ENCODE results near the gene OR10J1. TPM values are rescaled to one million over a fixed set of nuclear protein-coding genes. Genes with fewer than 3 reads are reported as not detected.

The OR10J1 gene
- total RNA-seq, 4 donors from 2014 or later = not detected

DNA sequence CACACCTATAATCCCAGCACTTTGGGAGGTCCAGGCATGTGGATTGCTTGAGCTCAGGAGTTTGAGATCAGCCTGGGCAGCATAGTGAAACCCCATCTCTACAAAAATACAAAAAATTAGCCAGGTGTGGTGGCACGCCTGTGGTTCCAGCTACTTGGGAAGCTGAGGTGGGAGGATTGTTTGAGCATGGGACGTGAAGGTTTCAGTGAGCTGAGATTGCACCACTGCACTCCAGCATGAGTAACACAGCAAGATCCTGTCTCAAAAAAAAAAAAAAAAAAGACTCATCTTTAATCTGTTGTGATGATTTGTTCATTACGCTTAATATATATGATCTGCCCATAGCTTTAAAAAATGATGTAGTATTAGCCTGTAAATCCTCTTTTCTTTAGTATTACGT lies 44.0 kb downstream of the OR10J1 start:
- H3K4me3 ChIP-seq = no peak overlapping the region
- H3K4me1 ChIP-seq = no peaks in the 10 kb centered on the region
- H3K36me3 ChIP-seq = no peaks in the 10 kb centered on the region
- H3K27me3 ChIP-seq = no peaks in the 10 kb centered on the region
- WGBS, 2 donors (ENCODE audit: low coverage in 1 of 2) = 79 to 85% methylated on average over 4 of the region's 4 CpGs
- no peak for TF ChIP-seq CTCF (IDR thresholded peaks at IDR 0.05)
- TF ChIP-seq EP300 (IDR thresholded peaks at IDR 0.05) = no peak
- peaks cover 0 to 7% (median 0%) of the 10 kb centered on the region in 3 donors for H3K9me3 ChIP-seq
- no peak overlapping the region for H3K27ac ChIP-seq
- ATAC-seq = no peak

Other genes starting within 250 kb of the OR10J1 start
- 100 to 1,000 TPM in 2 of 4 donors, 10 to 100 TPM in 2; 27.9 to 180 (median 94.4) TPM for gene ACKR1, start 234.8 kb upstream of the OR10J1 start, total RNA-seq
- gene FCER1A, start 137.4 kb upstream of the OR10J1 start, total RNA-seq = 1 to 10 TPM in 3 of 4 donors, not detected in 1; 1.2 to 1.6 (median 1.5) TPM
- gene OR10J4, start 7.5 kb upstream of the OR10J1 start, total RNA-seq = not detected
- gene OR10J5, start 96.3 kb downstream of the OR10J1 start, total RNA-seq = not detected
- not detected for gene APCS, start 148.1 kb downstream of the OR10J1 start, total RNA-seq

Measured in gastroesophageal sphincter (tissue), 4 donors.